ENCODE data around the gene IGDCC3.

The IGDCC3 gene

GRCh38 chr15:65327651-65328393 is 50.0 kb downstream of the IGDCC3 start:
- DNase-seq (ENCODE audit: low spot score): peak; percentile 33

GRCh38 chr15:65326818-65327217 is 51.0 kb downstream of the IGDCC3 start:
- DNase-seq (ENCODE audit: low spot score): peak; percentile 31

- peak; percentile 30 for DNase-seq (ENCODE audit: low spot score)
Measured at GRCh38 chr15:65326117-65326526, 51.7 kb downstream of the IGDCC3 start.

GRCh38 chr15:65323071-65323511 is 54.7 kb downstream of the IGDCC3 start:
- DNase-seq (ENCODE audit: low spot score): peak; percentile 86

- peak; percentile 90 for DNase-seq (ENCODE audit: low spot score)
Measured at GRCh38 chr15:65318870-65319356, 58.9 kb downstream of the IGDCC3 start.

GRCh38 chr15:65312400-65312916 is 65.3 kb downstream of the IGDCC3 start:
- no peak for DNase-seq (ENCODE audit: low spot score)

- DNase-seq (ENCODE audit: low spot score): peak; percentile 22
Measured at GRCh38 chr15:65311760-65312159, 66.0 kb downstream of the IGDCC3 start.

GRCh38 chr15:65310431-65311137 is 67.2 kb downstream of the IGDCC3 start:
- DNase-seq (ENCODE audit: low spot score): no peak

- peak; percentile 4 for DNase-seq (ENCODE audit: low spot score)
Measured at GRCh38 chr15:65309882-65310418, 67.9 kb downstream of the IGDCC3 start.

GRCh38 chr15:65307978-65308377 is 69.8 kb downstream of the IGDCC3 start:
- no peak for DNase-seq (ENCODE audit: low spot score)

GRCh38 chr15:65306551-65306950 is 71.3 kb downstream of the IGDCC3 start:
- DNase-seq (ENCODE audit: low spot score): no peak

- no peak for DNase-seq (ENCODE audit: low spot score)
Measured at GRCh38 chr15:65305776-65306175, 72.0 kb downstream of the IGDCC3 start.

- DNase-seq (ENCODE audit: low spot score): no peak
Measured at GRCh38 chr15:65305150-65305758, 72.5 kb downstream of the IGDCC3 start.

GRCh38 chr15:65304381-65305149 is 73.2 kb downstream of the IGDCC3 start, which contains the start of gene RNU5B-1:
Gene RNU5B-1 (plus strand): TSS chr15:65304677.
- DNase-seq (ENCODE audit: low spot score): peak; percentile 75

- peak; percentile 53 for DNase-seq (ENCODE audit: low spot score)
Measured at GRCh38 chr15:65303687-65304380, 74.0 kb downstream of the IGDCC3 start.

- DNase-seq (ENCODE audit: low spot score): no peak
Measured at GRCh38 chr15:65302061-65302460, 75.7 kb downstream of the IGDCC3 start.

GRCh38 chr15:65300924-65301441 is 76.8 kb downstream of the IGDCC3 start:
- no peak for DNase-seq (ENCODE audit: low spot score)

- no peak for DNase-seq (ENCODE audit: low spot score)
Measured at GRCh38 chr15:65298731-65299130, 79.1 kb downstream of the IGDCC3 start.

- DNase-seq (ENCODE audit: low spot score): no peak
Measured at GRCh38 chr15:65292938-65293518, 84.8 kb downstream of the IGDCC3 start.

- DNase-seq (ENCODE audit: low spot score): no peak
Measured at GRCh38 chr15:65290228-65290627, 87.6 kb downstream of the IGDCC3 start.
